ENCODE data around the gene SLC16A7.

DNA sequence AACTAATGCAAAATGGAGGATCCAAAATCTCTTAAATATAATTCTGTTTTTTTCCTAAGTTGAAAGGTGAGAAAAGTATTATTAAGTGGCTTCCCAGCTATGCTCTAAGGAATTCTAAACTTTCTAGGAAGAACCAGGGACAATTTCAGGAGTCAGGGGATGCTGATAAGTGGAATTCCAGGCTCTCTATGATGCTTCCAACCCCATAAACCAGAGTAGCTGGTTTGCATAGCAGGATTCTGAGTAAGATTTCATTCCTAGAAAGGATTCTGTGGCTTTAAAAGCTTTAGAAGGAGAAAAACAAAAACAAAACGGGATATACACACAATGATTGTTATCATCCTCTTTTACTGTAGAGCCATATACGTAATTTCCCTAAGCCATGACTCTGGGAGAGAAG is 93.9 kb downstream of the SLC16A7 start:
- TF ChIP-seq, protein P1, sequence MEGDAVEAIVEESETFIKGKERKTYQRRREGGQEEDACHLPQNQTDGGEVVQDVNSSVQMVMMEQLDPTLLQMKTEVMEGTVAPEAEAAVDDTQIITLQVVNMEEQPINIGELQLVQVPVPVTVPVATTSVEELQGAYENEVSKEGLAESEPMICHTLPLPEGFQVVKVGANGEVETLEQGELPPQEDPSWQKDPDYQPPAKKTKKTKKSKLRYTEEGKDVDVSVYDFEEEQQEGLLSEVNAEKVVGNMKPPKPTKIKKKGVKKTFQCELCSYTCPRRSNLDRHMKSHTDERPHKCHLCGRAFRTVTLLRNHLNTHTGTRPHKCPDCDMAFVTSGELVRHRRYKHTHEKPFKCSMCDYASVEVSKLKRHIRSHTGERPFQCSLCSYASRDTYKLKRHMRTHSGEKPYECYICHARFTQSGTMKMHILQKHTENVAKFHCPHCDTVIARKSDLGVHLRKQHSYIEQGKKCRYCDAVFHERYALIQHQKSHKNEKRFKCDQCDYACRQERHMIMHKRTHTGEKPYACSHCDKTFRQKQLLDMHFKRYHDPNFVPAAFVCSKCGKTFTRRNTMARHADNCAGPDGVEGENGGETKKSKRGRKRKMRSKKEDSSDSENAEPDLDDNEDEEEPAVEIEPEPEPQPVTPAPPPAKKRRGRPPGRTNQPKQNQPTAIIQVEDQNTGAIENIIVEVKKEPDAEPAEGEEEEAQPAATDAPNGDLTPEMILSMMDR (IDR thresholded peaks at IDR 0.05), result no peak
- TF ChIP-seq MAX (IDR thresholded peaks at IDR 0.05; ENCODE audit: low read depth), result no peak
- no peak for TF ChIP-seq EP300 (IDR thresholded peaks at IDR 0.05; ENCODE audit: borderline replicate concordance in 1 of 2, low read depth in 1 of 2, low read length in 1 of 2)
- TF ChIP-seq JUND (IDR thresholded peaks at IDR 0.05), result no peak
- no peak for TF ChIP-seq PBX3 (IDR thresholded peaks at IDR 0.05)
- no peak for TF ChIP-seq FOXM1 (IDR thresholded peaks at IDR 0.05; ENCODE audit: low read depth)
- no peak for TF ChIP-seq NRF1 (IDR thresholded peaks at IDR 0.05; ENCODE audit: low read depth, low read length)
- TF ChIP-seq, protein P2, sequence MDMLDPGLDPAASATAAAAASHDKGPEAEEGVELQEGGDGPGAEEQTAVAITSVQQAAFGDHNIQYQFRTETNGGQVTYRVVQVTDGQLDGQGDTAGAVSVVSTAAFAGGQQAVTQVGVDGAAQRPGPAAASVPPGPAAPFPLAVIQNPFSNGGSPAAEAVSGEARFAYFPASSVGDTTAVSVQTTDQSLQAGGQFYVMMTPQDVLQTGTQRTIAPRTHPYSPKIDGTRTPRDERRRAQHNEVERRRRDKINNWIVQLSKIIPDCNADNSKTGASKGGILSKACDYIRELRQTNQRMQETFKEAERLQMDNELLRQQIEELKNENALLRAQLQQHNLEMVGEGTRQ (IDR thresholded peaks at IDR 0.05; ENCODE audit: borderline replicate concordance, low read depth, low read length), result no peak
- TF ChIP-seq TEAD4 (IDR thresholded peaks at IDR 0.05; ENCODE audit: borderline replicate concordance, insufficient read depth), result no peak
- no peak for TF ChIP-seq TCF12 (IDR thresholded peaks at IDR 0.05)
- TF ChIP-seq GABPA (IDR thresholded peaks at IDR 0.05; ENCODE audit: low read depth), result no peak
- no peak for TF ChIP-seq SMC3 (IDR thresholded peaks at IDR 0.05; ENCODE audit: low read depth, low read length)

Measured in SK-N-SH (cell line).